HepG2 (cell line): Measurements from ENCODE around the gene TBCD. TPM values are rescaled to one million over a fixed set of nuclear protein-coding genes. Genes with fewer than 3 reads are reported as not detected.

Experiments
- BORCS8-MEF2B ChIP-seq: sonication (generic); formaldehyde crosslinking; IDR thresholded peaks from 2 replicates; pipeline ENCODE4 v1.8.0; 2022; ENCODE audit warnings: mild to moderate bottlenecking, missing genetic modification reagents
- CC2D1A ChIP-seq: sonication (generic); formaldehyde crosslinking; IDR thresholded peaks from 2 replicates; pipeline ENCODE4 v1.8.1; 2023; ENCODE audit warnings: mild to moderate bottlenecking, missing genetic modification reagents
- ETS1 ChIP-seq: sonication (generic); formaldehyde crosslinking; IDR thresholded peaks from 2 replicates; pipeline ENCODE4 v1.4.0; 2020; ENCODE audit warnings: missing genetic modification reagents
- GATAD2A ChIP-seq: IDR thresholded peaks from 2 replicates; pipeline ENCODE4 v1.6.1; 2016
- HES4 ChIP-seq: sonication (generic); formaldehyde crosslinking; IDR thresholded peaks from 2 replicates; pipeline ENCODE4 v1.9.0; 2021; ENCODE audit warnings: mild to moderate bottlenecking, missing genetic modification reagents, borderline replicate concordance
- HMGXB4 ChIP-seq, 2 experiments: sonication (generic) in 1 of 2; formaldehyde crosslinking in 1 of 2; IDR thresholded peaks; 2 replicates each; pipeline versions ENCODE4 v1.4.0 to v1.6.1; 2018 to 2020; ENCODE audit warnings: missing genetic modification reagents in 2 of 2, borderline replicate concordance in 1 of 2, low read depth in 1 of 2, mild to moderate bottlenecking in 1 of 2, missing biosample characterization in 1 of 2
- NFE2 ChIP-seq: sonication (generic); formaldehyde crosslinking; IDR thresholded peaks from 2 replicates; pipeline ENCODE4 v1.4.0; 2020; ENCODE audit warnings: missing genetic modification reagents
- PRDM10 ChIP-seq: sonication (generic); formaldehyde crosslinking; IDR thresholded peaks from 2 replicates; pipeline ENCODE4 v1.4.0; 2020; ENCODE audit warnings: low read depth, missing genetic modification reagents
- REST ChIP-seq, 2 experiments: IDR thresholded peaks; 2 replicates each; pipeline ENCODE4 v1.6.1; 2011 to 2012; ENCODE audit warnings: low read length in 2 of 2, borderline replicate concordance in 1 of 2, low read depth in 1 of 2, mild to moderate bottlenecking in 1 of 2, moderate library complexity in 1 of 2
- SKI ChIP-seq: fragments of 450-650 bp; IDR thresholded peaks from one replicate; pipeline ENCODE4 v1.6.1; 2018; ENCODE audit warnings: mild to moderate bottlenecking; ENCODE audit not compliant: partially characterized antibody
- YEATS2 ChIP-seq: sonication (generic); formaldehyde crosslinking; IDR thresholded peaks from 2 replicates; pipeline ENCODE4 v1.4.0; 2020; ENCODE audit warnings: missing genetic modification reagents, borderline replicate concordance
- ZBTB44 ChIP-seq: sonication (generic); formaldehyde crosslinking; IDR thresholded peaks from 2 replicates; pipeline ENCODE4 v1.4.0; 2020; ENCODE audit warnings: missing genetic modification reagents
- ZNF546 ChIP-seq: sonication (generic); formaldehyde crosslinking; conservative IDR thresholded peaks from 2 replicates; pipeline ENCODE4 v1.8.1; 2023; ENCODE audit warnings: mild to moderate bottlenecking, missing genetic modification reagents
- ZNF720 ChIP-seq: sonication (generic); formaldehyde crosslinking; IDR thresholded peaks from 2 replicates; pipeline ENCODE4 v1.4.0; 2020; ENCODE audit warnings: missing genetic modification reagents
- ZNF792 ChIP-seq: IDR thresholded peaks from 2 replicates; pipeline ENCODE4 v1.6.1; 2016
- polyA plus RNA-seq, 8 experiments: library from polyadenylated mRNA; depleted of rRNA in 3 of 8; stranded (reverse) in 7 of 8; unstranded in 1 of 8; fragments of >200 nt; fragmentation: Illumina TruSeq in 4 of 8; extraction: Trizol in 4 of 8; gene quantifications; 2 replicates each; pipeline versions ENCODE4 v1.2.1 to v1.2.3, GENCODE V29; 2011 to 2016; ENCODE audit warnings: low read depth in 4 of 8, missing spikeins in 1 of 8, mixed read lengths in 1 of 8; ENCODE audit not compliant: insufficient read depth in 1 of 8
- total RNA-seq, 5 experiments: library from RNA; depleted of rRNA; stranded (reverse); fragments of >200 nt; fragmentation: Illumina TruSeq; extraction: Trizol; gene quantifications; 2 replicates each; pipeline ENCODE4 v1.2.3, GENCODE V29; 2016; ENCODE audit warnings: low read depth in 1 of 5

Gene TBCD
- total and polyA plus RNA-seq, 2 of the 13 experiments (the other 11 are each of a cell fraction or from before 2014, with no cell fraction given), result 33.9 to 54.8 TPM

GRCh38 chr17:82737967-82738877, 13.6 kb upstream of the TBCD start (continued):
- TF ChIP-seq HMGXB4 (CRISPR knock-in tag; IDR thresholded peaks at IDR 0.05; ENCODE audit: borderline replicate concordance in 1 of 2, low read depth in 1 of 2) (peak; percentile 92 to 97), ETS1 (CRISPR knock-in tag) (peak; percentile 94; the same call in 1 of the 2 replicates), ZNF792 (CRISPR knock-in tag) (peak; percentile 100), HES4 (CRISPR knock-in tag) (peak; percentile 99; the same call in 1 of the 2 replicates), SKI (peak; percentile 52), REST (IDR thresholded peaks at IDR 0.05; ENCODE audit: borderline replicate concordance in 1 of 2, low read depth in 1 of 2, low read length in 2 of 2) (peak in 1 of 2 experiments; percentile 61; a peak in 1 of 4 replicates), NFE2 (CRISPR knock-in tag) (no peak; the same call in 1 of the 2 replicates), ZBTB44 (peak; percentile 96), BORCS8-MEF2B (CRISPR knock-in tag) (peak; percentile 100), ZNF546 (CRISPR knock-in tag) (peak; percentile 100), YEATS2 (peak; percentile 97; the same call in 1 of the 2 replicates), PRDM10 (CRISPR knock-in tag) (peak; percentile 90), ZNF720 (peak; percentile 72; the same call in 1 of the 2 replicates), CC2D1A (CRISPR knock-in tag) (no peak), GATAD2A (CRISPR knock-in tag) (peak; percentile 99)
